SK-N-SH treated with all-trans-retinoic acid at 6 μM for 48 hours (cell line): ENCODE data around the gene PRR36.

Experiments used
- ARNTL ChIP-seq: fragments of 450-650 bp; formaldehyde crosslinking; IDR thresholded peaks from 2 replicates; pipeline ENCODE4 v1.5.0; 2020; ENCODE audit warnings: low read depth, mild to moderate bottlenecking, moderate library complexity, borderline replicate concordance
- CSDC2 ChIP-seq: fragments of 250-450 bp; sonication (Bioruptor Pico); IDR thresholded peaks from 2 replicates; pipeline ENCODE4 v1.5.0; 2020; ENCODE audit warnings: mild to moderate bottlenecking, moderate library complexity
- RARB ChIP-seq: fragments of 250-450 bp; sonication (Bioruptor Pico); IDR thresholded peaks from 2 replicates; pipeline ENCODE4 v1.8.0; 2021; ENCODE audit warnings: mild to moderate bottlenecking, moderate library complexity
- SNAI2 ChIP-seq: fragments of 250-450 bp; sonication (Bioruptor Pico); IDR thresholded peaks from 2 replicates; pipeline ENCODE4 v1.5.0; 2020; ENCODE audit warnings: mild to moderate bottlenecking, moderate library complexity
- TCF4 ChIP-seq: fragments of 250-450 bp; sonication (Bioruptor Pico); IDR thresholded peaks from 2 replicates; pipeline ENCODE4 v1.8.0; 2021; ENCODE audit warnings: mild to moderate bottlenecking, moderate library complexity, borderline replicate concordance
- ZNF8 ChIP-seq: fragments of 450-650 bp; formaldehyde crosslinking; IDR thresholded peaks from 2 replicates; pipeline ENCODE4 v1.5.0; 2020; ENCODE audit warnings: mild to moderate bottlenecking, moderate library complexity
- TF ChIP-seq, protein P1 (sequence below): fragments of 250-450 bp; sonication (Bioruptor Pico); IDR thresholded peaks from 2 replicates; pipeline ENCODE4 v1.8.0; 2020; ENCODE audit warnings: mild to moderate bottlenecking, moderate library complexity, borderline replicate concordance
- TF ChIP-seq, protein P2 (sequence below): fragments of 250-450 bp; sonication (Bioruptor Pico); IDR thresholded peaks from 2 replicates; pipeline ENCODE4 v1.5.1; 2020; ENCODE audit warnings: low read depth, mild to moderate bottlenecking, moderate library complexity

DNA sequence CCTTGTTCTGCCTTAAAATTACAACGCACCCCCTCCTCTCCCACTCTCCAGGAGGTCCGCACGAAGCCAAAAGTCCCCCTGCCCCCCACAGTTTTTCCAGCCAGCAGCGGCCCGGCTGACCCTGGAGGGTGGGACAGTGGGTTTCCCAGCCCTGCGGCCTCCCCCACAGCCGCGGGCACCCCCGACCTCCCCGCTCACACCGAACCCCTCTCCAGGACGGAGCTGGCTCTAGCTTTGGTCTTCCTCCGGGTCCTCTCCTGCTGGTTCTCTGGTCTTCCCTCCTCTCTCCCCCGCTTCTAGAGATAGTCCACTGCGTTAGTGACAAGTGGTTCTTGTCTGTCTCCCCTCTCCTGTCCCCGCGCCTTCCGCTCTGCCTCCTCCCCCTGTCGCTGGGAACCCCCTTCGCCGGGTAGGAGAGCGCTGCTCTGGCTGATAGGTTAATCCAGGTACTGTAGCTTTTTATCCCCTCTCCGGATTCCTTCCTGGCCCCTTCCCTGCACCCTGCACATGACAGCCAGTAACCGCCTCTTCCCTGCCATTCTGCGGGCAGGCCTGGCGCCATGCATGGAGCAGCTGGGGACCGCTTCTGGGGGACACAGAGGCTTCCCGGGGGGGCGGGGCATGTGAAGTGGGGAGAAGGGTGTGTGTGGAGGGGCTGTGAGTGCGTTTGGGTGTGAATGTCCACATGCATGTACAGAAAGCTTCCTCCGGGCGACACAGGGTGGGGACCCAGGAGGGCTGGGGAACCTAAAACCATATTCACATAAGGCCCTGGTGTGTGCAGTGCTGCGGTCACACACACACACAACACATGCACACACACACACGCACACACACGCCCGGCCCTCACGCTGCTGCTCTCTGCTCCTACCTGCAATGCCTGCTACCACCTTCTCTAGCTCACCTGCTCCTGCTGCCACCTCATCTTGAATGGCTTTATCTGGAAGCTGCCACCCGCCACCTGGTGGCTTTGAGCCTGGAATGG lies 17.2 kb downstream of the PRR36 start:
- TF ChIP-seq ZNF8 (CRISPR knock-in tag) (no peak), TCF4 (CRISPR knock-in tag) (no peak), SNAI2 (CRISPR knock-in tag) (no peak), CSDC2 (CRISPR knock-in tag) (no peak), RARB (CRISPR knock-in tag) (no peak), ARNTL (no peak)
- TF ChIP-seq, protein P1, sequence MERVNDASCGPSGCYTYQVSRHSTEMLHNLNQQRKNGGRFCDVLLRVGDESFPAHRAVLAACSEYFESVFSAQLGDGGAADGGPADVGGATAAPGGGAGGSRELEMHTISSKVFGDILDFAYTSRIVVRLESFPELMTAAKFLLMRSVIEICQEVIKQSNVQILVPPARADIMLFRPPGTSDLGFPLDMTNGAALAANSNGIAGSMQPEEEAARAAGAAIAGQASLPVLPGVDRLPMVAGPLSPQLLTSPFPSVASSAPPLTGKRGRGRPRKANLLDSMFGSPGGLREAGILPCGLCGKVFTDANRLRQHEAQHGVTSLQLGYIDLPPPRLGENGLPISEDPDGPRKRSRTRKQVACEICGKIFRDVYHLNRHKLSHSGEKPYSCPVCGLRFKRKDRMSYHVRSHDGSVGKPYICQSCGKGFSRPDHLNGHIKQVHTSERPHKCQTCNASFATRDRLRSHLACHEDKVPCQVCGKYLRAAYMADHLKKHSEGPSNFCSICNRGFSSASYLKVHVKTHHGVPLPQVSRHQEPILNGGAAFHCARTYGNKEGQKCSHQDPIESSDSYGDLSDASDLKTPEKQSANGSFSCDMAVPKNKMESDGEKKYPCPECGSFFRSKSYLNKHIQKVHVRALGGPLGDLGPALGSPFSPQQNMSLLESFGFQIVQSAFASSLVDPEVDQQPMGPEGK (CRISPR knock-in tag): no peak
- TF ChIP-seq, protein P2, sequence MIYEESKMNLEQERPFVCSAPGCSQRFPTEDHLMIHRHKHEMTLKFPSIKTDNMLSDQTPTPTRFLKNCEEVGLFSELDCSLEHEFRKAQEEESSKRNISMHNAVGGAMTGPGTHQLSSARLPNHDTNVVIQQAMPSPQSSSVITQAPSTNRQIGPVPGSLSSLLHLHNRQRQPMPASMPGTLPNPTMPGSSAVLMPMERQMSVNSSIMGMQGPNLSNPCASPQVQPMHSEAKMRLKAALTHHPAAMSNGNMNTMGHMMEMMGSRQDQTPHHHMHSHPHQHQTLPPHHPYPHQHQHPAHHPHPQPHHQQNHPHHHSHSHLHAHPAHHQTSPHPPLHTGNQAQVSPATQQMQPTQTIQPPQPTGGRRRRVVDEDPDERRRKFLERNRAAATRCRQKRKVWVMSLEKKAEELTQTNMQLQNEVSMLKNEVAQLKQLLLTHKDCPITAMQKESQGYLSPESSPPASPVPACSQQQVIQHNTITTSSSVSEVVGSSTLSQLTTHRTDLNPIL (CRISPR knock-in tag): no peak
